ENCODE data around the gene SAMD15. TPM values are rescaled to one million over a fixed set of nuclear protein-coding genes. Genes with fewer than 3 reads are reported as not detected.

SAMD15 gene
- total and polyA plus RNA-seq, 2 donors (not counting 3 experiments of a cell fraction or from before 2014, with no cell fraction given), result 0.10 to 1.1 TPM

- Histone ChIP-seq H4K20me1 (replicated peaks; ENCODE audit: control insufficient read depth, extremely low read depth, insufficient read depth, low read length) (no peaks in the 10 kb centered on the region), H3K4me2 (ENCODE audit: insufficient read depth, low read length) (no peak within 1 kb of the TSS), H2AFZ (ENCODE audit: low read depth, low read length) (no peak within 1 kb of the TSS), H3K79me2 (ENCODE audit: control insufficient read depth, insufficient read depth, low read length) (no peaks in the 10 kb centered on the region), H3K27ac (ENCODE audit: insufficient read depth, low read depth, low read length) (no peak within 1 kb of the TSS), H3K4me1 (ENCODE audit: control insufficient read depth, extremely low read depth, insufficient read depth, low read length) (no peaks in the 10 kb centered on the region), H3K27me3 (ENCODE audit: control insufficient read depth in 2 of 2, insufficient read depth in 2 of 2, low read length in 2 of 2) (no peaks in the 10 kb centered on the region), H3K36me3 (ENCODE audit: control insufficient read depth in 2 of 2, extremely low read depth in 1 of 2, insufficient read depth in 2 of 2, low read length in 2 of 2) (peaks cover 4 to 29% of the 10 kb centered on the region in 2 experiments), H3K9me3 (replicated peaks; ENCODE audit: control insufficient read depth, insufficient read depth, low read length) (no peaks in the 10 kb centered on the region), H3K9me1 (replicated peaks; ENCODE audit: control insufficient read depth, extremely low read depth, insufficient read depth, low read length) (no peaks in the 10 kb centered on the region), H3K4me3 (replicated peaks in 1 of 3; ENCODE audit: insufficient read depth in 1 of 3, low read depth in 1 of 3, low read length in 3 of 3) (no peak within 1 kb of the TSS), H3K9ac (replicated peaks; ENCODE audit: extremely low read depth, insufficient read depth, low read length) (no peak within 1 kb of the TSS)
- FAIRE-seq (no peak), DNase-seq (ENCODE audit: low read depth, low spot score) (no peak)
- intact Hi-C loops (cut with micrococcal nuclease), result no loop called here
- POLR2A ChIA-PET, result no interaction called here
- CTCF ChIA-PET, result no interaction called here
- no TSS peak for BruUV-seq (replicated peaks)
- TF ChIP-seq MYC (IDR thresholded peaks at IDR 0.05; ENCODE audit: low read depth, low read length) (no peak), EZH2 (IDR thresholded peaks at IDR 0.05; ENCODE audit: borderline replicate concordance, low read depth, low read length, severe bottlenecking) (no peak), GATA2 (IDR thresholded peaks at IDR 0.05; ENCODE audit: insufficient read depth, insufficient read length, low read depth, low read length) (no peak), CTCF (IDR thresholded peaks at IDR 0.05; ENCODE audit: extremely low read depth in 1 of 2, insufficient read depth in 1 of 2, low read depth in 1 of 2, low read length in 2 of 2) (no peak), POLR2AphosphoS5 (IDR thresholded peaks at IDR 0.05; ENCODE audit: insufficient read depth, low read depth, low read length) (no peak), MAX (IDR thresholded peaks at IDR 0.05; ENCODE audit: insufficient read depth, insufficient read length) (no peak), FOS (IDR thresholded peaks at IDR 0.05; ENCODE audit: borderline replicate concordance, insufficient read depth, low read length) (no peak), JUN (IDR thresholded peaks at IDR 0.05; ENCODE audit: borderline replicate concordance, insufficient read depth, insufficient read length, low read depth) (no peak), POLR2A (IDR thresholded peaks at IDR 0.05; ENCODE audit: low read depth, low read length) (no peak)
- dilution Hi-C loops (cut with MboI; ENCODE audit: extremely low pct_ligation_motif_present, low sequenced_read_pairs), result no loop called here
Observed at GRCh38 chr14:77423423-77423822, 46.2 kb downstream of the SAMD15 start, which contains the start of gene NOXRED1. Gene NOXRED1 (minus strand): TSS chr14:77423523. CDS start chr14:77422889, 634 bp downstream.

Data from endothelial cell of umbilical vein (primary cell).